Measurements from ENCODE around the gene MYO7A. TPM values are rescaled to one million over a fixed set of nuclear protein-coding genes. Genes with fewer than 3 reads are reported as not detected.

Gene MYO7A
- total and polyA plus RNA-seq, 2 donors (not counting 3 experiments of a cell fraction or from before 2014, with no cell fraction given): 1.3 to 3.6 TPM

DNA sequence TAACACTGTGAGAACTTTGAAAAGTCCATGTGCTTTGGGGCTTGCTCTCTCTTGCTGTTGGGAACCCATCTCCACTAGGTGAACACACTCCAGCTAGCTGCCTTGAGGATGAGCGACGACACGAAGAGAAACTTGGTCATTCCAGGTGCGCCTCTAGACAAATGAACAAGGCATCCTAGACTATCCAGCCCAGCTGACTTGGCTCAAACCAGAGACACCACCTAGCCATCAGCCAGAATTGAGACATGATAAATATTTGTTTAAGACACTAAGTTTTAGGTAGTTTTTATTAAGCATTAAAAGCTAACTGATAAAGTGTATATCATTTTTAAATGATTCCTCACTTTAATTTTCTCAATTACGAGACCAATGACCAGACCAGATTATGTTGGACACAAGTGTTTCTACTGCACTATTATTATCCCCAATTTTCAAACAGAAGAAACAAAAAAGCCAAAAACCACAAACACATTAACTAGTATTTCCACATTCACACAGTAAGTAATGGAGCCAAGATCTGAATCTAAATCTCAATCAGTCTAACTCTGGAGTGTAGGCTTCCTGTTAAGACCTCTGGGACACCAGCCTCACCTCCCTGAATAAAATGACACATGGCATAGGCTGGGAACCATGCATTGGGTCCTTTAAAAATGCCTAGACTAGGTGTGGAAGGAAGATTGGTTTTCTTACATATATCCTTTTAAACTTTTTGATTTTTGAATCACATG is 103.0 kb downstream of the MYO7A start:
- CTCF ChIA-PET: no interaction called here
- H3K9me1 ChIP-seq (replicated peaks; ENCODE audit: control insufficient read depth, extremely low read depth, insufficient read depth, low read length): no peaks in the 10 kb centered on the region
- no peak overlapping the region for H3K9ac ChIP-seq (replicated peaks; ENCODE audit: extremely low read depth, insufficient read depth, low read length)
- no TSS peak for BruUV-seq (replicated peaks)
- no peaks in the 10 kb centered on the region for H3K4me1 ChIP-seq (ENCODE audit: control insufficient read depth, extremely low read depth, insufficient read depth, low read length)
- H3K27ac ChIP-seq (ENCODE audit: insufficient read depth, low read depth, low read length): no peak overlapping the region
- H3K9me3 ChIP-seq (replicated peaks; ENCODE audit: control insufficient read depth, insufficient read depth, low read length): no peaks in the 10 kb centered on the region
- no peaks in the 10 kb centered on the region for H3K79me2 ChIP-seq (ENCODE audit: control insufficient read depth, insufficient read depth, low read length)
- no peaks in the 10 kb centered on the region for H3K36me3 ChIP-seq (ENCODE audit: control insufficient read depth in 2 of 2, extremely low read depth in 1 of 2, insufficient read depth in 2 of 2, low read length in 2 of 2)
- no peak for TF ChIP-seq EZH2 (IDR thresholded peaks at IDR 0.05; ENCODE audit: borderline replicate concordance, low read depth, low read length, severe bottlenecking)
- TF ChIP-seq, protein P1, sequence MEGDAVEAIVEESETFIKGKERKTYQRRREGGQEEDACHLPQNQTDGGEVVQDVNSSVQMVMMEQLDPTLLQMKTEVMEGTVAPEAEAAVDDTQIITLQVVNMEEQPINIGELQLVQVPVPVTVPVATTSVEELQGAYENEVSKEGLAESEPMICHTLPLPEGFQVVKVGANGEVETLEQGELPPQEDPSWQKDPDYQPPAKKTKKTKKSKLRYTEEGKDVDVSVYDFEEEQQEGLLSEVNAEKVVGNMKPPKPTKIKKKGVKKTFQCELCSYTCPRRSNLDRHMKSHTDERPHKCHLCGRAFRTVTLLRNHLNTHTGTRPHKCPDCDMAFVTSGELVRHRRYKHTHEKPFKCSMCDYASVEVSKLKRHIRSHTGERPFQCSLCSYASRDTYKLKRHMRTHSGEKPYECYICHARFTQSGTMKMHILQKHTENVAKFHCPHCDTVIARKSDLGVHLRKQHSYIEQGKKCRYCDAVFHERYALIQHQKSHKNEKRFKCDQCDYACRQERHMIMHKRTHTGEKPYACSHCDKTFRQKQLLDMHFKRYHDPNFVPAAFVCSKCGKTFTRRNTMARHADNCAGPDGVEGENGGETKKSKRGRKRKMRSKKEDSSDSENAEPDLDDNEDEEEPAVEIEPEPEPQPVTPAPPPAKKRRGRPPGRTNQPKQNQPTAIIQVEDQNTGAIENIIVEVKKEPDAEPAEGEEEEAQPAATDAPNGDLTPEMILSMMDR (IDR thresholded peaks at IDR 0.05; ENCODE audit: extremely low read depth in 1 of 2, insufficient read depth in 1 of 2, low read depth in 1 of 2, low read length in 2 of 2): no peak
- no peak for TF ChIP-seq MYC (IDR thresholded peaks at IDR 0.05; ENCODE audit: low read depth, low read length)
- TF ChIP-seq MAX (IDR thresholded peaks at IDR 0.05; ENCODE audit: insufficient read depth, insufficient read length): no peak
- no peak for TF ChIP-seq POLR2A (IDR thresholded peaks at IDR 0.05; ENCODE audit: low read depth, low read length)
- no peak for TF ChIP-seq GATA2 (IDR thresholded peaks at IDR 0.05; ENCODE audit: insufficient read depth, insufficient read length, low read depth, low read length)
- TF ChIP-seq FOS (IDR thresholded peaks at IDR 0.05; ENCODE audit: borderline replicate concordance, insufficient read depth, low read length): no peak
- no peak for TF ChIP-seq JUN (IDR thresholded peaks at IDR 0.05; ENCODE audit: borderline replicate concordance, insufficient read depth, insufficient read length, low read depth)
- TF ChIP-seq POLR2AphosphoS5 (IDR thresholded peaks at IDR 0.05; ENCODE audit: insufficient read depth, low read depth, low read length): no peak
- dilution Hi-C loops (cut with MboI; ENCODE audit: extremely low pct_ligation_motif_present, low sequenced_read_pairs) (no loop called here), intact Hi-C loops (cut with micrococcal nuclease) (no loop called here)
- H3K4me3 ChIP-seq (replicated peaks in 1 of 3; ENCODE audit: insufficient read depth in 1 of 3, low read depth in 1 of 3, low read length in 3 of 3): no peak overlapping the region
- no peak overlapping the region for H3K4me2 ChIP-seq (ENCODE audit: insufficient read depth, low read length)
- H2AFZ ChIP-seq (ENCODE audit: low read depth, low read length): no peak overlapping the region
- POLR2A ChIA-PET: no interaction called here
- H4K20me1 ChIP-seq (replicated peaks; ENCODE audit: control insufficient read depth, extremely low read depth, insufficient read depth, low read length): no peaks in the 10 kb centered on the region
- DNase-seq (ENCODE audit: low read depth, low spot score): no peak
- peaks cover 0 to 5% of the 10 kb centered on the region in 2 experiments for H3K27me3 ChIP-seq (ENCODE audit: control insufficient read depth in 2 of 2, insufficient read depth in 2 of 2, low read length in 2 of 2)
- no peak for FAIRE-seq

Measured in endothelial cell of umbilical vein (primary cell).